Activated T-cell treated with anti-CD3 and anti-CD28 coated beads, Interleukin-2, amount 50 U/mL, for 48 hours (primary cell): ENCODE measurements around the gene LUZP2.
"Not testable (repeated sequence)": the region's sequence is repeated elsewhere in the genome, so short reads cannot be mapped to it uniquely, and the experiment has no call there.

ENCODE experiments used
- DNase-seq, 2 experiments: peaks; one replicate each; pipeline ENCODE4 v3.0.0-alpha.2; 2020

Gene LUZP2

GRCh38 chr11:24932110-24933000 is 435.5 kb downstream of the LUZP2 start:
- DNase-seq, result no peak

GRCh38 chr11:24934733-24935439 is 438.0 kb downstream of the LUZP2 start:
- no peak for DNase-seq

GRCh38 chr11:24944891-24945290 is 448.0 kb downstream of the LUZP2 start:
- no peak for DNase-seq

GRCh38 chr11:24949406-24949805 is 452.6 kb downstream of the LUZP2 start:
- no peak for DNase-seq

- DNase-seq, result no peak
Measured at GRCh38 chr11:24963852-24964251, 467.0 kb downstream of the LUZP2 start.

GRCh38 chr11:24965748-24966147 is 468.9 kb downstream of the LUZP2 start:
- no peak for DNase-seq

- not testable (repeated sequence) for DNase-seq
Measured at GRCh38 chr11:24993903-24994302, 497.1 kb downstream of the LUZP2 start.

GRCh38 chr11:24999929-25000328 is 503.1 kb downstream of the LUZP2 start:
- DNase-seq, result not testable (repeated sequence)

- no peak for DNase-seq
Measured at GRCh38 chr11:25037431-25037830, 540.6 kb downstream of the LUZP2 start.

GRCh38 chr11:25038131-25038530 is 541.3 kb downstream of the LUZP2 start:
- no peak for DNase-seq

GRCh38 chr11:25039165-25039564 is 542.3 kb downstream of the LUZP2 start:
- DNase-seq, result no peak

GRCh38 chr11:25048632-25049031 is 551.8 kb downstream of the LUZP2 start:
- no peak for DNase-seq

GRCh38 chr11:25052844-25053243 is 556.0 kb downstream of the LUZP2 start:
- DNase-seq, result no peak

GRCh38 chr11:25057861-25058260 is 561.0 kb downstream of the LUZP2 start:
- no peak for DNase-seq

GRCh38 chr11:25065746-25066145 is 568.9 kb downstream of the LUZP2 start:
- DNase-seq, result no peak

- no peak for DNase-seq
Measured at GRCh38 chr11:25066706-25067105, 569.9 kb downstream of the LUZP2 start.

- no peak for DNase-seq
Measured at GRCh38 chr11:25068451-25068850, 571.6 kb downstream of the LUZP2 start.

- no peak for DNase-seq
Measured at GRCh38 chr11:25094085-25094802, 597.4 kb downstream of the LUZP2 start.

GRCh38 chr11:25119416-25119815 is 622.6 kb downstream of the LUZP2 start:
- DNase-seq, result no peak
